Anterior cingulate cortex (tissue), 58 donors: ENCODE data around the gene MED28.
"Not testable (repeated sequence)": the region's sequence is repeated elsewhere in the genome, so short reads cannot be mapped to it uniquely, and the experiment has no call there.

ENCODE experiments used
- DNase-seq, 58 donors: peaks; one replicate each; lab custom pipeline; 2025; lab: John Stamatoyannopoulos, UW

Gene MED28

DNA sequence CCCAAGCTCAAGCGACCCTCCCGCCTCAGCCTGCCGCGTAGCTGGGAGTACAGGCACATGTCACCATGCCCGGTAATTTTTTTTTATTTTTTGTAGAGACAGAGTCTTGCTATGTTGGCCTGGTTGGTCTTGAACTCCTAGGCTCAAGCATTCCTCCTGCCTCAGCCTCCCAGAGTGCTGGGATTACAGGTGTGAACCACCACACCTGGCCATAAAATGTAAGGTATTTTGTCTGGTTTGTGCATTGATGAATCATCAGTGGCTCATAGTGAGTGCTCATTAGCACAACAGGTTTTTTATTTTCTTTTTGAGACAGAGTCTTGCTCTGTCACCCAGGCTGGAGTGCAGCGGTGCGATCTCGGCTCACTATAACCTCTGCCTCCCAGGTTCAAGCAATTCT is 44.8 kb downstream of the MED28 start:
- DNase-seq, result not testable (repeated sequence)

DNA sequence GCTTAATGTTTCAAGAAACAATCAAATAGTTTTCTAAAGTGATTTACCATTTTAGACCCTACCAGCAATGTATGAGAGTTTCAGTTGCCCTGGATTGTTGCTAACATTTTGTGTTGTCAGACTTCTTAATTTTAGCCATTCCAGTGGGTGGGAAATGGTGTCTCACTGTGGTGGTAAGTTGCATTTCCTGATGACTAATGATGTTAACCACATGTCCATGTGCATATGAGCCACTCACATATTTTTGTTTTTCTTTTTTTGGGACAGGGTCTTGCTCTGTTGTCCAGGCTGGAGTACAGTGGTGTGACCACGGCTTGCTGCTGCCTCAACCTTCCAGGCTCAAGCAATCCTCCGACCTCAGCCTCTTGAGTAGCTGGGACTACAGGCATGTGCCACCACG is 48.3 kb downstream of the MED28 start:
- no peak for DNase-seq

DNA sequence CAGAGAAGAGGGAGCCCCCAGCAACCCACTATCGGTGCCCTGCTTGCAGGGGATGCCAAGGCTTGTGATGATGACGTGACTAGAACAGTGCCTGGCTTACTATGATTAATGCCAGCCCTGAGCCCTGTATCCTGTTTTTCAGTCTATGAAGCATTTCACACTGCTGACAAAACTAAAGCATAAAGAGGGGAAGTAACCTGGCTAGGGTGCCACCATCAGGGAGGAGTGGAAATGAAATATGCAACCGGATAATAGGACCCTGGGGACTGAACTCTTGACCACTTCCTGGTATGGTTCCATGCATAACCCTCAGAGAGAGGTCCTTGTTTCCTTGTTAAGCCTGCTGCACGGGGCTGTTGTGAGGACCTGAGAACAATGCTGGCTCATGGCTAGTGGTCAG is 50.3 kb downstream of the MED28 start:
- DNase-seq, result no peak

DNA sequence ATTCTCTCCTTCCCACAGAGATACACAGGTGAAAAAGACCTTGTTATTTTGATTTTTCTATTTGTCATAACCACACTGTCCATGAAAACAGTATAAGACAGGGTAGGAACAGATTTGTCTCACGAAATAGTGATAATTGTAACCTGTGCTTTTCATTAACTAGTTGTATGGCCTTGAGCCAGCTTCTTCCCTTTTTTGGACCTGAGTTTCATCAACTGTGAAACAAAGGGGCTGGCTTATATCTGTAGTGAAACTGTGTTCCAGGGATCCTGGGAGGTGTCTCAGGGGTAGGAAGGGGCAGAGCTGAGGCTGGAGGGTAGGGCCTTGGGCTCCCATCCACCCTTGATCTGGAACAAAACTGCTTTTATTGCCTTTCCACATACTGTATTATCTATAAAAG is 50.9 kb downstream of the MED28 start:
- no peak for DNase-seq

DNA sequence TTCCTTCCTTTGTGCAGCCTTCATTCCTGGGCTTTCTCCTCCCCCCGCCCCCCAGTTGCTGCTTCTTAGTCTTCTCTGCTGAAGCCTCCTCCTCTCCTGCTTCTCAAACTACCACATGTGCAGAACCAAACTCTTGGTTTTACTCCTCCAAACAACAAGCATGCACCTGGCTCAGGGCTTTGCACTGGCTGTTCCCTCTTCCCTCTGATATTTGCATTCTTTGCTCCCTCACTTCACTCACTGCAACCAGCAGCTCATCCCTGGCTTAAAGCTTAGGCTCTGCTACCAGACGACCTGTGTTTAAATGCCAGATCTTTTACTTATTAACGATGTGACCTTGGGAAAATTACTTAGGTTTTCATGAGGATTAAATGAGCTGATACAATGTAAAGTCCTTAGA is 51.4 kb downstream of the MED28 start:
- no peak for DNase-seq

DNA sequence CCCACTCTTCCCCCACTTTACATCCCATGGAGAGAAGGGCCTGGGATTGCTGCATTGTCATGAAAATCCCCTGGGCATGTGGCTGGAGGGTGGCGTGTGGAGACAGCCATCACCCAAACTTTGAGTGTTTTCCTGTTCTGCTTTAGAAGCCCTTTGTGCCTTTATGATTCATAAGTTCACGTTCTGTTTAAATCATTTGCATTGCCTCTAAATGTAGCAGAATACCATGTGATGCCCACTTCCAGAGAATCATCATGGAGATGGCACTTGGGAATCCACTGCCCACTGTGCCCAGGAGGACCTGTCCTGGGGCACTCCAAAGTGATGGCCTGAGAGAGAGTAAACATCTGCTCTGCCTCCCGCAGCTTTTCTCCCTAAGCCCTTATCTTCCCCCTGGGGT is 52.8 kb downstream of the MED28 start:
- no peak for DNase-seq

DNA sequence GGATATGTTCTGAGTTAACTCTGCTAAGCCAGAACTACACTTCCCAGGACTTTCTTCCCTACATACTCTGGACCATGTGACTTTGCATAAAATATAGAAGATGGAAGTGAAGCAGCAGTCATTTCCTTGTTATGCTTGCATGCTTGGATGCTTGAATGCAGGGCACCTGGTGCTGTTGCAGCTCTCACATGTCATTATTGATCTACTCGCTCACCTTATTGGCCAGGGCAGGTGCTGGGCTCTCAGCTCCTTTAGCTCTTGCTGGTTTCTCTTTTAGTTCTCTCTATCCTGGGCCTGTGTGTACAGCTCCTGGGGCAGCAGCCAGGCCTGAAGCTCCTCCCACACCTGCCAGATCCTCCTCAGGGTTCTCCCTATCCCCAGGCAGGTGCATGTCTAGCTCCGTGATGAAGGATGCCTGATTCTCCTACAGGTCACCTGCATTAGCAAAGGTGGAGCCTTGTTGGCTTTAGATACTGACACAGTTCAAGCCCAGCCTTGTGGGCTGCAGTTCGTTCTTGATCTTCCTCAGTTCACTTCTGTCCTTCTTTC is 53.3 kb downstream of the MED28 start:
- DNase-seq, result no peak

DNA sequence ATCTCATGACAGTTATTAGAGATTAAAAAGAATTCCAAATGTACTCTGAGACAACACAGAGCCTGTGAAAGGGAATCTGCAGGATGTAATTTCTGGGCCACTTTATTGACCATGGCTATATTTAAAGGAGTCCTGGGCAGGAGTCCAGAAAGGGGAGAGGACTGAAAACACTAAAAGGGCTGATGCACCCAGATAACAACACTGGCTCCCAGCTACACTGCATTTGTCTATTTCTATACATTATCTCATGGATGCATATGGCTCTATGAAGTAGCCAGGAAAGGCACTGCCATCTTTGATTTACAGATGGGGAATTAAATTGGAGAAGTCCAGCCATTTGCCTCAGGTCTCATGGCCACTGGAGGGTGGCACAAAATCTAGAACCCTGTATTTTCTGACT is 56.0 kb downstream of the MED28 start:
- no peak for DNase-seq

DNA sequence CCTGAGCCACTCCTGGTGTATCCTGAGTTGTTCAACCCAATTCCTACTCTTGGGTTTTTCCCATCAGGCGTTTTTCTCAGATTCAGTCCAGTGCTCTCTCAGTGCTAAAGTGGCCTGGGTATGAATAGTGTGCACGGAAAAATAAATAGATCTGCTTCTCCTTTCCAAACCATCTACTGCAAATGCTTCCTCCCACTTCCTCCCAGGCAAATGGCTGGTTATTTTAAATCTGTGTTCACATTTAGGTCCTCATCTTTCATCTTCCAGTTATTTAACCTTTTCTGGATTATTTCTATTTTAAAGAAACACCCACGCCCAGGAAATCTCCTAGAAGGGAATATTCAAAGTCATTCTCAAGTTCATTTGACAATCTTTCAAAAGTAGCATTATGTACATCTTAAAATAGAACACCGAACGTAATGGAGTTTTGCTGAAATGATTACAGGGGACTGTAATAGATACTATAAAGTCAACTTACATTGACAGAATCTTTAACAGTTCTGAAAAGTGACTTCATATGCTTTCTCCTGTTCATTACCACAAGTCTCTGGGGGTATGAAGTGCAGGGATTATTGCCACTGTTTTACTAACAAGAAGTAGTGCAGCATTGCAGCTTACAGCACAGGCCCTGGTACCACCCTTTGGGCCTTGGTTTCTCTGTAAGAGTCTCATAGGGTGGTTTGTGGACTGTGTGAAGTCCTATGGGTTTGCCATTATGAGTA is 66.3 kb downstream of the MED28 start:
- no peak for DNase-seq

DNA sequence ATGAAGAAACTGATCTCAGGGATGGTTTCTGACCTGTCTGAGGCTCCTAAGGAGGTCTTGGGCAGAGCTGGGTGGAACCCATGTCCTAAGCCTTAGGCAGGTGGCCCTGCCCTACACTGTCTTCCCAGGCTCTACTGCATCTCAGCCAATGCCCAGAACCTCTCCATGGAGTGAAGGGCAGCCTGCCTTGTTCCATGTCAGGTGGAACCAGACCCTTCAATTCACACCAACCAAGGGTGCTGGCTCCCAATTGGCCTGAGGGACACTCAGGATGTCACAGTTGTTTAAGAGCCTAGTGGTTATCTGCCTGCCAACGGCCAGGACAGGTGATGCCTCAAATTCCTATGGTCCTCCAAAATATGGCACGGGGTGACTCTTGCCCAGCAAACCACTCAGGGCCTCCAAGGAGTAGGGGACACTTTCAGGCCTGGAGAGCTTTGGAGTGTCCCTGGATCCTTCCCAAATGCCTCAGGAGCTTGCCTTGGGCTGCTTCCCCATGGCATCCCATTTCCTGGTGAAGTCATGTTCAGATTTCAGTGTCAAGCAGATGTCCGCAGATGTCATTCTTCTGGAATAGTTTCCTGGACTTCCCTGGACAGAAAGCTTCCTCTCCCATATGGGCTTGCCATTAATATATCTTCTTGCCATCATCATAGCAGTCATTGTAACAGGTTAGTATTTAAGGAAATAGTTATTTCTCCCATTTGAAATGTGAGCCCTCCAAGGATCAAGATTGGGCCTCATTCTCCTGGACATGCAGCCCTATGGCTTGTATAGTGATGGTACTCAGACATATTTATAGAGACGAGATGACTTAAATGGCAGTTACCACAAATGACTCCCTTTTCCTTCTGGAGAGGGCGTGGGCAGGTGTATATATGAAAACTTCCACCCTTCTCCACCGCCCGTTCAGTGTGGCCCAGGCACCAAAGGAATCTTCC is 67.1 kb downstream of the MED28 start:
- no peak for DNase-seq

DNA sequence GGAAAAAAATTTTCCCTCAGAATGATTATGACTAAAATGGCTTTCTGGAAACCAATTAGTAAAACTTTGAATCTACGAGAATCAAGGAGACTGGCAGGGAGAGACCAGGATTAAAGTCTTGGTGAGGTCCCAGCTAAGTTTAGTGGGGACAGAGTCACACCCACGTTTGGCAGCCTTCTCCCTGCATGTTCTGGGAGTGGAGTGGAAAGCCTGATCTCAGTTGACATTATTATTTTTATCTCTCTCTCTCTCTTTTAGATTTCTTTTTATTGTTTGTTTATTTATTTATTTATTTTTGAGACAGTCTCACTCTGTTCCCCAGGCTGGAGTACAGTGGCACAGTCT is 67.8 kb downstream of the MED28 start:
- no peak for DNase-seq
